SK-N-SH treated with all-trans-retinoic acid at 6 μM for 48 hours (cell line): ENCODE results near the gene WFDC10A.

Source experiments
- ATAC-seq: fragments of 200-7000 bp; cut with Tn5 transposase; 3 replicates; pipeline ENCODE4 v1.9.1; 2020; ENCODE audit warnings: mild to moderate bottlenecking, moderate library complexity
- ARNTL ChIP-seq: fragments of 450-650 bp; formaldehyde crosslinking; IDR thresholded peaks from 2 replicates; pipeline ENCODE4 v1.5.0; 2020; ENCODE audit warnings: low read depth, mild to moderate bottlenecking, moderate library complexity, borderline replicate concordance
- BACH2 ChIP-seq: fragments of 250-450 bp; sonication (Bioruptor Pico); IDR thresholded peaks from 2 replicates; pipeline ENCODE4 v1.9.0; 2021; ENCODE audit warnings: mild to moderate bottlenecking, borderline replicate concordance
- CREB5 ChIP-seq: fragments of 250-450 bp; sonication (Bioruptor Pico); IDR thresholded peaks from 2 replicates; pipeline ENCODE4 v1.5.1; 2020; ENCODE audit warnings: low read depth, mild to moderate bottlenecking, moderate library complexity
- CSDC2 ChIP-seq: fragments of 250-450 bp; sonication (Bioruptor Pico); IDR thresholded peaks from 2 replicates; pipeline ENCODE4 v1.5.0; 2020; ENCODE audit warnings: mild to moderate bottlenecking, moderate library complexity
- CSRNP3 ChIP-seq: fragments of 250-450 bp; sonication (Bioruptor Pico); IDR thresholded peaks from 2 replicates; pipeline ENCODE4 v1.5.1; 2021; ENCODE audit warnings: mild to moderate bottlenecking, moderate library complexity
- ESRRG ChIP-seq: fragments of 250-450 bp; sonication (Bioruptor Pico); IDR thresholded peaks from 2 replicates; pipeline ENCODE4 v1.6.1; 2021; ENCODE audit warnings: mild to moderate bottlenecking
- GLIS3 ChIP-seq: fragments of 250-450 bp; sonication (Bioruptor Pico); IDR thresholded peaks from 2 replicates; pipeline ENCODE4 v1.5.0; 2020; ENCODE audit warnings: mild to moderate bottlenecking, moderate library complexity
- ISL1 ChIP-seq: fragments of 250-450 bp; sonication (Bioruptor Pico); IDR thresholded peaks from 2 replicates; pipeline ENCODE4 v2.1.2; 2022; ENCODE audit warnings: mild to moderate bottlenecking, moderate library complexity
- OSR1 ChIP-seq: fragments of 250-450 bp; sonication (Bioruptor Pico); IDR thresholded peaks from 2 replicates; pipeline ENCODE4 v1.8.0; 2022; ENCODE audit warnings: moderate library complexity, mild to moderate bottlenecking, inconsistent platforms
- PATZ1 ChIP-seq: fragments of 250-450 bp; sonication (Bioruptor Pico); IDR thresholded peaks from 2 replicates; pipeline ENCODE4 v1.8.0; 2020; ENCODE audit warnings: mild to moderate bottlenecking, moderate library complexity, borderline replicate concordance
- POU6F1 ChIP-seq: fragments of 250-450 bp; sonication (Bioruptor Pico); IDR thresholded peaks from 2 replicates; pipeline ENCODE4 v1.8.0; 2021; ENCODE audit warnings: low read depth, mild to moderate bottlenecking, moderate library complexity, borderline replicate concordance
- PPARA ChIP-seq: fragments of 250-450 bp; sonication (Bioruptor Pico); IDR thresholded peaks from 2 replicates; pipeline ENCODE4 v1.5.0; 2020; ENCODE audit warnings: mild to moderate bottlenecking, borderline replicate concordance
- SNAI2 ChIP-seq: fragments of 250-450 bp; sonication (Bioruptor Pico); IDR thresholded peaks from 2 replicates; pipeline ENCODE4 v1.5.0; 2020; ENCODE audit warnings: mild to moderate bottlenecking, moderate library complexity
- TCF4 ChIP-seq: fragments of 250-450 bp; sonication (Bioruptor Pico); IDR thresholded peaks from 2 replicates; pipeline ENCODE4 v1.8.0; 2021; ENCODE audit warnings: mild to moderate bottlenecking, moderate library complexity, borderline replicate concordance
- TSHZ2 ChIP-seq: fragments of 250-450 bp; sonication (Bioruptor Pico); IDR thresholded peaks from 2 replicates; pipeline ENCODE4 v1.5.0; 2020; ENCODE audit warnings: mild to moderate bottlenecking, moderate library complexity
- ZC3H10 ChIP-seq: fragments of 250-450 bp; sonication (Bioruptor Pico); IDR thresholded peaks from 2 replicates; pipeline ENCODE4 v1.5.1; 2021; ENCODE audit warnings: mild to moderate bottlenecking, moderate library complexity
- ZFP3 ChIP-seq: fragments of 250-450 bp; sonication (Bioruptor Pico); IDR thresholded peaks from 2 replicates; pipeline ENCODE4 v1.5.0; 2020; ENCODE audit warnings: mild to moderate bottlenecking, moderate library complexity
- ZFP30 ChIP-seq: fragments of 450-650 bp; formaldehyde crosslinking; IDR thresholded peaks from 2 replicates; pipeline ENCODE4 v1.5.0; 2022; ENCODE audit warnings: mild to moderate bottlenecking, moderate library complexity
- ZNF565 ChIP-seq: fragments of 450-650 bp; formaldehyde crosslinking; conservative IDR thresholded peaks from 2 replicates; pipeline ENCODE4 v1.5.0; 2020; ENCODE audit warnings: low read depth, mild to moderate bottlenecking, moderate library complexity
- ZNF70 ChIP-seq: fragments of 450-650 bp; formaldehyde crosslinking; IDR thresholded peaks from 2 replicates; pipeline ENCODE4 v1.5.0; 2020; ENCODE audit warnings: mild to moderate bottlenecking, moderate library complexity

Gene WFDC10A

GRCh38 chr20:45612314-45612713 is 17.2 kb upstream of the WFDC10A start:
- no peak for TF ChIP-seq CREB5 (CRISPR knock-in tag)
- no peak for TF ChIP-seq CSRNP3
- no peak for TF ChIP-seq BACH2 (CRISPR knock-in tag)
- no peak for TF ChIP-seq CSDC2 (CRISPR knock-in tag)
- no peak for TF ChIP-seq ZC3H10 (CRISPR knock-in tag)
- no peak for TF ChIP-seq ISL1
- no peak for TF ChIP-seq ZNF70 (CRISPR knock-in tag)
- no peak for TF ChIP-seq PPARA
- no peak for TF ChIP-seq OSR1 (CRISPR knock-in tag)
- no peak for TF ChIP-seq ESRRG (CRISPR knock-in tag)
- TF ChIP-seq ARNTL (CRISPR knock-in tag) = no peak
- TF ChIP-seq ZNF565 = no peak
- no peak for TF ChIP-seq TCF4 (CRISPR knock-in tag)
- TF ChIP-seq GLIS3 (CRISPR knock-in tag) = no peak
- no peak for ATAC-seq

- no peak for TF ChIP-seq ZC3H10 (CRISPR knock-in tag)
- no peak for ATAC-seq
Measured at GRCh38 chr20:45617591-45617990, 11.9 kb upstream of the WFDC10A start.

- no peak for ATAC-seq
- TF ChIP-seq ESRRG (CRISPR knock-in tag) (no peak), ZNF70 (CRISPR knock-in tag) (no peak), ZFP3 (no peak), ZC3H10 (CRISPR knock-in tag) (no peak), CSRNP3 (no peak), SNAI2 (CRISPR knock-in tag) (no peak), PPARA (no peak), ISL1 (no peak), BACH2 (CRISPR knock-in tag) (no peak)
Measured at GRCh38 chr20:45621593-45621992, 7.9 kb upstream of the WFDC10A start.

- TF ChIP-seq ZFP3 (no peak), ESRRG (CRISPR knock-in tag) (no peak), PATZ1 (CRISPR knock-in tag) (no peak), ISL1 (no peak), ZNF565 (no peak), CSRNP3 (no peak), GLIS3 (CRISPR knock-in tag) (no peak), ZFP30 (CRISPR knock-in tag) (no peak), OSR1 (CRISPR knock-in tag) (no peak)
Measured at GRCh38 chr20:45626540-45626939, 3.0 kb upstream of the WFDC10A start.

GRCh38 chr20:45630371-45630770 is 832 bp downstream of the WFDC10A start:
- no peak for ATAC-seq
- no peak for TF ChIP-seq ZNF565
- no peak for TF ChIP-seq ESRRG (CRISPR knock-in tag)
- TF ChIP-seq ZFP3 = no peak
- TF ChIP-seq POU6F1 = no peak
- no peak for TF ChIP-seq CSDC2 (CRISPR knock-in tag)
- no peak for TF ChIP-seq OSR1 (CRISPR knock-in tag)
- no peak for TF ChIP-seq SNAI2 (CRISPR knock-in tag)
- TF ChIP-seq CREB5 (CRISPR knock-in tag) = no peak
- no peak for TF ChIP-seq TSHZ2 (CRISPR knock-in tag)
- no peak for TF ChIP-seq BACH2 (CRISPR knock-in tag)
- TF ChIP-seq, all 23 proteins: peak for 0

More at GRCh38 chr20:45626540-45626939, 3.0 kb upstream of the WFDC10A start:
- no peak for ATAC-seq
